Measurements from ENCODE around the gene GAK.

The GAK gene

GRCh38 chr4:826508-827208, 105.5 kb downstream of the GAK start:
- Histone ChIP-seq H3K27ac (no peak overlapping the region), H3K4me3 (ENCODE audit: low read depth, low read length) (no peak overlapping the region), H3K36me3 (replicated peaks) (no peaks in the 10 kb centered on the region), H3K27me3 (replicated peaks) (peaks cover 54% of the 10 kb centered on the region)
- no peak for TF ChIP-seq CTCF (IDR thresholded peaks at IDR 0.05; ENCODE audit: low read depth, low read length, missing control alignments)
- in situ Hi-C loops (cut with HindIII; ENCODE audit: low pct_ligation_motif_present, low sequenced_read_pairs) = no loop called here
- DNase-seq = no peak

GRCh38 chr4:825971-826330, 106.2 kb downstream of the GAK start, which contains the start of gene CPLX1:
TSS of gene CPLX1 (minus strand) at chr4:826129. CDS start at chr4:824522, 1,607 bp downstream.
- no peak within 1 kb of the TSS for H3K4me3 ChIP-seq (ENCODE audit: low read depth, low read length)
- in situ Hi-C loops (cut with HindIII; ENCODE audit: low pct_ligation_motif_present, low sequenced_read_pairs) = no loop called here

GRCh38 chr4:825063-825970, 106.8 kb downstream of the GAK start:
- DNase-seq = no peak
- Histone ChIP-seq H3K27ac (no peak overlapping the region), H3K36me3 (replicated peaks) (no peaks in the 10 kb centered on the region), H3K27me3 (replicated peaks) (peaks cover 54% of the 10 kb centered on the region), H3K4me3 (ENCODE audit: low read depth, low read length) (no peak overlapping the region)
- TF ChIP-seq CTCF (IDR thresholded peaks at IDR 0.05; ENCODE audit: low read depth, low read length, missing control alignments) = no peak
- in situ Hi-C loops (cut with HindIII; ENCODE audit: low pct_ligation_motif_present, low sequenced_read_pairs) = no loop called here

More at GRCh38 chr4:825971-826330, 106.2 kb downstream of the GAK start, which contains the start of gene CPLX1:
- TF ChIP-seq CTCF (IDR thresholded peaks at IDR 0.05; ENCODE audit: low read depth, low read length, missing control alignments) = no peak
- Histone ChIP-seq H3K27me3 (replicated peaks) (peaks cover 54% of the 10 kb centered on the region), H3K27ac (no peak within 1 kb of the TSS), H3K36me3 (replicated peaks) (no peaks in the 10 kb centered on the region)
- DNase-seq = no peak

- TF ChIP-seq CTCF (IDR thresholded peaks at IDR 0.05; ENCODE audit: low read depth, low read length, missing control alignments) = no peak
- in situ Hi-C loops (cut with HindIII; ENCODE audit: low pct_ligation_motif_present, low sequenced_read_pairs) = no loop called here
- Histone ChIP-seq H3K4me3 (ENCODE audit: low read depth, low read length) (no peak overlapping the region), H3K27ac (no peak overlapping the region), H3K36me3 (replicated peaks) (no peaks in the 10 kb centered on the region), H3K27me3 (replicated peaks) (peaks cover 54% of the 10 kb centered on the region)
- no peak for DNase-seq
Measured at GRCh38 chr4:824461-825062, 107.6 kb downstream of the GAK start.

- in situ Hi-C loops (cut with HindIII; ENCODE audit: low pct_ligation_motif_present, low sequenced_read_pairs) = no loop called here
- Histone ChIP-seq H3K27ac (no peak overlapping the region), H3K4me3 (ENCODE audit: low read depth, low read length) (no peak overlapping the region), H3K36me3 (replicated peaks) (no peaks in the 10 kb centered on the region), H3K27me3 (replicated peaks) (peaks cover 54% of the 10 kb centered on the region)
- no peak for TF ChIP-seq CTCF (IDR thresholded peaks at IDR 0.05; ENCODE audit: low read depth, low read length, missing control alignments)
- no peak for DNase-seq
Measured at GRCh38 chr4:823761-824460, 108.2 kb downstream of the GAK start.

All from brain microvascular endothelial cell (primary cell).